Kidney (tissue), 14 donors: ENCODE results near the gene GJB2. TPM values are rescaled to one million over a fixed set of nuclear protein-coding genes. Genes with fewer than 3 reads are reported as not detected.
A peak's percentile ranks its signal among the peaks of the same experiment; 100 is the strongest.

Experiments used
- DNase-seq, 5 donors: peaks; one replicate each; pipeline ENCODE4 v3.0.0-alpha.2; 2013 to 2020
- FAIRE-seq: peaks from 2 replicates; lab custom pipeline; 2012; peaks lifted over from hg19 to GRCh38; lab: Jason Lieb, UNC
- H3K27ac ChIP-seq, 2 donors: one replicate each; pipeline ENCODE4 v1.7.0; 2013; ENCODE audit warnings: low read depth in 2 of 2, low read length in 2 of 2, inconsistent platforms in 1 of 2
- H3K27me3 ChIP-seq: one replicate; pipeline ENCODE4 v1.7.1; 2013; ENCODE audit warnings: low read length, inconsistent platforms; ENCODE audit not compliant: control insufficient read depth, insufficient read depth
- H3K36me3 ChIP-seq, 3 donors: one replicate each; pipeline versions ENCODE4 v1.7.0 to v1.7.1; 2013; ENCODE audit warnings: low read length in 3 of 3, control low read depth in 1 of 3, inconsistent platforms in 1 of 3; ENCODE audit not compliant: insufficient read depth in 3 of 3, control insufficient read depth in 2 of 3
- H3K4me1 ChIP-seq, 3 donors: one replicate each; pipeline versions ENCODE4 v1.7.0 to v1.7.1; 2013; ENCODE audit warnings: low read length in 3 of 3, inconsistent platforms in 1 of 3, low read depth in 1 of 3; ENCODE audit not compliant: control insufficient read depth in 2 of 3, insufficient read depth in 2 of 3
- H3K4me3 ChIP-seq, 3 donors: one replicate each; pipeline versions ENCODE4 v1.7.0 to v1.8.1; 2013; ENCODE audit warnings: low read length in 3 of 3, control low read depth in 1 of 3, inconsistent platforms in 1 of 3
- H3K9ac ChIP-seq, 3 donors: one replicate each; pipeline versions ENCODE4 v1.7.0 to v1.7.1; 2013; ENCODE audit warnings: low read length in 3 of 3, control low read depth in 1 of 3, inconsistent platforms in 1 of 3
- H3K9me3 ChIP-seq, 3 donors: one replicate each; pipeline versions ENCODE4 v1.7.0 to v1.7.1; 2013; ENCODE audit warnings: low read length in 3 of 3, control low read depth in 1 of 3, inconsistent platforms in 1 of 3; ENCODE audit not compliant: control insufficient read depth in 2 of 3, insufficient read depth in 1 of 3
- intact Hi-C: fragments of 100-400 bp; cut with DNase I; formaldehyde crosslinking; loops from one replicate; pipeline ENCODE4 v1.11.1; 2022
- polyA plus RNA-seq: library from polyadenylated mRNA; stranded (reverse); fragments of 350-450 nt; fragmentation: Illumina TruSeq; extraction: RNeasy Lipid Tissue Mini Kit (QIAGEN cat#74804); gene quantifications from one replicate; pipeline ENCODE4 v1.2.3, GENCODE V29; 2014; ENCODE audit warnings: low read depth, low replicate concordance; ENCODE audit not compliant: insufficient read depth
- total RNA-seq: library from RNA; stranded (reverse); fragmentation: NEBNext Ultra II Directional; extraction: Animal tissue kit (Norgen Biotek cat#: 25700); gene quantifications from one replicate; pipeline ENCODE4 v1.2.1, GENCODE V29; 2021
- TF ChIP-seq, protein P1 (sequence below): IDR thresholded peaks from 3 replicates; pipeline ENCODE4 v1.5.1; 2012; ENCODE audit warnings: mild to moderate bottlenecking, moderate library complexity, borderline replicate concordance; ENCODE audit not compliant: insufficient read depth; ENCODE audit errors: extremely low read depth
- donor health status: control.
- donor health status: control.
- donor health status: control.
- donor health status: control.
- donor health status: control.
- donor health status: DM: yes; HTN: yes; CAD: no.
- donor health status: Normal renal cell carcinoma (clear cell type).

GJB2 gene
- total and polyA plus RNA-seq, 2 donors from 2014 or later: 5.0 to 13.1 TPM

GRCh38 chr13:20161951-20162300 is 30.8 kb downstream of the GJB2 start:
- FAIRE-seq (no peak), DNase-seq (no peak)
- H3K4me3 ChIP-seq: no peak overlapping the region
- no peaks in the 10 kb centered on the region for H3K9me3 ChIP-seq
- no peak overlapping the region for H3K27ac ChIP-seq
- no peak overlapping the region for H3K9ac ChIP-seq
- intact Hi-C loops: no loop called here
- TF ChIP-seq, protein P1, sequence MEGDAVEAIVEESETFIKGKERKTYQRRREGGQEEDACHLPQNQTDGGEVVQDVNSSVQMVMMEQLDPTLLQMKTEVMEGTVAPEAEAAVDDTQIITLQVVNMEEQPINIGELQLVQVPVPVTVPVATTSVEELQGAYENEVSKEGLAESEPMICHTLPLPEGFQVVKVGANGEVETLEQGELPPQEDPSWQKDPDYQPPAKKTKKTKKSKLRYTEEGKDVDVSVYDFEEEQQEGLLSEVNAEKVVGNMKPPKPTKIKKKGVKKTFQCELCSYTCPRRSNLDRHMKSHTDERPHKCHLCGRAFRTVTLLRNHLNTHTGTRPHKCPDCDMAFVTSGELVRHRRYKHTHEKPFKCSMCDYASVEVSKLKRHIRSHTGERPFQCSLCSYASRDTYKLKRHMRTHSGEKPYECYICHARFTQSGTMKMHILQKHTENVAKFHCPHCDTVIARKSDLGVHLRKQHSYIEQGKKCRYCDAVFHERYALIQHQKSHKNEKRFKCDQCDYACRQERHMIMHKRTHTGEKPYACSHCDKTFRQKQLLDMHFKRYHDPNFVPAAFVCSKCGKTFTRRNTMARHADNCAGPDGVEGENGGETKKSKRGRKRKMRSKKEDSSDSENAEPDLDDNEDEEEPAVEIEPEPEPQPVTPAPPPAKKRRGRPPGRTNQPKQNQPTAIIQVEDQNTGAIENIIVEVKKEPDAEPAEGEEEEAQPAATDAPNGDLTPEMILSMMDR: no peak
- peaks cover 0 to 4% (median 0%) of the 10 kb centered on the region in 3 donors for H3K4me1 ChIP-seq
- no peaks in the 10 kb centered on the region for H3K36me3 ChIP-seq
- peaks cover 27% of the 10 kb centered on the region for H3K27me3 ChIP-seq

DNA sequence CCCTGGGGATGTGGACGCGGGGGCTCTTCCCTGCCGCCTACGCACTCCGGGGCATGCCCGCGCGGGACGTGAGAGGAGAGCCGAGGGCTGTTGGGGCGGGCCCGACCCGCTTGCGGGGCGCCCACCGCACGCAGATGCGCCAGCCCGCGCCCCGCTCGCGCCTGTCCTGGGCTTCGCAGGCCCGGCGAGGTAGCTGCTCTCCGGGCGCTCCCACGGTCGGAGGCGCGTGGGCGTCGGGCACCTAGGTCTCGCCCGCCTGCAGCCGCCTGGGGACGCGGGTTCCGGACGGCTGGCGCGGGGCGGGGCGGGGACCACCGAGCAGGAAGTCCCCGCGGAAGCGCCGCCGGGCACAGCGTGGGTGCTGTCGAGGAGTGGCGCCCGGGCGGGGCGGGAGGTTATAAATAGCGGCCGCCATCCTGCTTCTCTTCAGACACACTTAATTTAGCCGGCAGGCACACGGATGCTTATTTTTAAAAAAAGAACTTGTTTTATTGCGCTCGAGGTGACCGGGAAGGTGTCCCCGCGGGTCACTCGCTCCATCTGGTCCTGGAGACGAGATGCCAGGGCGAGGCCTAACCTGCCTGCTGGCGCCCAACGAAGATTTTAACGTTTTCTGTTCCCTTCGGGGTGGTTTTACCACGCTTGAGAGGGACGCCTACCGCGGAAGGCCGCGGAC is 31.3 kb downstream of the GJB2 start:
- H3K27ac ChIP-seq: no peak overlapping the region
- intact Hi-C loops: no loop called here
- H3K27me3 ChIP-seq: peaks cover 27% of the 10 kb centered on the region
- no peaks in the 10 kb centered on the region for H3K36me3 ChIP-seq
- H3K4me3 ChIP-seq: no peak overlapping the region
- H3K9ac ChIP-seq: no peak overlapping the region
- H3K4me1 ChIP-seq: peaks cover 0 to 4% (median 0%) of the 10 kb centered on the region in 3 donors
- FAIRE-seq: no peak
- TF ChIP-seq, protein P1: no peak
- no peaks in the 10 kb centered on the region for H3K9me3 ChIP-seq
- peak in 4 of 5 donors; percentile 36 to 66 (median 50) for DNase-seq

DNA sequence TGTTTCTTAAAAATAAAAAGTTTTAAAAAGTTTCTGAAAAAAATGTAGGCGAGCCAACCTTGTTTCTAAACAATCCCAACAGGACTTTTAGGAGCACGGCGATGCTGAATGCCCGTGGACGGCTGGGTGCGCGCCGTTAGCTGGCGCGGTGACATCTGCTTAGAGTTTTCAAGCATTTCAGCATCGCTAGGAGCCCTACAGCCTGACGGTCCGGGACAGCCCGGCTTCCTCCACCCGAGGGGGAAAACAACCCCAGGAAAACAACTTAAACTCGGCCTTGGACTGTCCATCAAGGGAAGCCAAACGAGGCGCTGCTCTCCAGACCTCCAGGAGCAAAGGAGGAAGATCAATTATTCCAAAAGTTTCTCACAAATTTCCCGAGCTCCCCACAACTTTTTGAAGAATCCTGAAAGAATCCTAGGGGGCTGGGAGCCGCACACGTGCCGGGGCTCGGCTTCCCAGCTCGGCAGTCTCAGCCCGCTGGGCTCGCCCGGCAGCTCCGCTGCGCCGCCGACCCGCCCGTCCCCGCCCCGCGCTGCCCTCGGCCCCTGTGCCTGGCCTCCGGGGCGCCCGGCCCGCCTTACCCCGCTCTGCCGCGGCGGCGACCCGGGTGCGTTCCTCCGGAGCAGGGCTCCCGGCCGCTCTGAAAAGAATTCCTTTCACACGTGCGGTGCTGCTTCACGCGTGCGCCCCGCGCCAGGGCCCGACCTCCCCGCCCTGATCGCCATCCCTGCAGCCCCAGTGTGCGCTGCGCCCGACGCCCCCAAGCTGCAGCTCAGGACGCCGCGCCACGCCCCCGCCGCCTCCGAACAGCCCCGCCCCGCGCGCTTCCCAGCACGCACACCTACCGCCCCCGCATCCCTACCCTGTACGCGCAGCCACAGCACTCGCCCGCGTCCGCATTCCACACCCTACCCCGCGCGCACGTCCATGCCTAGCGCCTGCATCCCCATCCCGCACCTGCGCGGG is 32.1 kb downstream of the GJB2 start, which contains the start of gene GJA3:
GJA3 (minus strand) TSS at position 747 of the 969 bp plus-strand sequence. CDS start 17,764 bp downstream, outside the sequence.
- TF ChIP-seq, protein P1: no peak
- H3K4me1 ChIP-seq: peaks cover 0 to 4% (median 0%) of the 10 kb centered on the region in 3 donors
- peak in 4 of 5 donors; percentile 51 to 78 (median 58) for DNase-seq
- peak within 1 kb of the TSS in 1 of 3 donors; percentile 2 for H3K9ac ChIP-seq
- H3K4me3 ChIP-seq: peak within 1 kb of the TSS in 1 of 3 donors; percentile 39
- H3K36me3 ChIP-seq: no peaks in the 10 kb centered on the region
- no peak within 1 kb of the TSS for H3K27ac ChIP-seq
- intact Hi-C loops: no loop called here
- H3K9me3 ChIP-seq: no peaks in the 10 kb centered on the region
- no peak for FAIRE-seq
- peaks cover 27% of the 10 kb centered on the region for H3K27me3 ChIP-seq
